ENCODE data around the gene MCCC2. TPM values are rescaled to one million over a fixed set of nuclear protein-coding genes. Genes with fewer than 3 reads are reported as not detected.
"Not testable (repeated sequence)": the region's sequence is repeated elsewhere in the genome, so short reads cannot be mapped to it uniquely, and the experiment has no call there.

MCCC2 gene
- total and polyA plus RNA-seq, 10 donors: 15.3 to 48.8 (median 31.6) TPM

- TF ChIP-seq POLR2A (IDR thresholded peaks at IDR 0.05) (no peak), POLR2AphosphoS5 (IDR thresholded peaks at IDR 0.05) (no peak), CTCF (IDR thresholded peaks at IDR 0.05 in 8 of 11, conservative IDR thresholded peaks at IDR 0.05 in 3 of 11) (no peak)
- H3K4me1 ChIP-seq: no peaks in the 10 kb centered on the region
Observed at GRCh38 chr5:71573591-71573990, 13.5 kb upstream of the MCCC2 start.

GRCh38 chr5:71575588-71575987, 11.6 kb upstream of the MCCC2 start:
- DNase-seq; intact Hi-C loops (cut with DNase I; ENCODE audit: low total_unique reads); H3K27ac ChIP-seq; H3K4me1 ChIP-seq; H3K27me3 ChIP-seq (replicated peaks in 1 of 7); H3K4me3 ChIP-seq; H3K9me3 ChIP-seq: not testable (repeated sequence)
- 91 to 97% (median 94%) methylated on average over 4 of the region's 4 CpGs for WGBS, 5 donors
- peaks cover 0 to 29% (median 3%) of the 10 kb centered on the region in 6 donors for H3K36me3 ChIP-seq

More at GRCh38 chr5:71573591-71573990, 13.5 kb upstream of the MCCC2 start:
- Histone ChIP-seq H3K27me3 (replicated peaks in 1 of 7) (no peaks in the 10 kb centered on the region), H3K27ac (no peak overlapping the region), H3K9me3 (peaks cover 0 to 8% (median 0%) of the 10 kb centered on the region in 8 donors), H3K4me3 (no peak overlapping the region), H3K36me3 (peaks cover 0 to 36% (median 5%) of the 10 kb centered on the region in 6 donors)
- WGBS, 5 donors: 80 to 91% (median 88%) methylated on average over 7 of the region's 7 CpGs
- DNase-seq: no peak
- intact Hi-C loops (cut with DNase I; ENCODE audit: low total_unique reads): no loop called here

GRCh38 chr5:71576241-71576640, 10.9 kb upstream of the MCCC2 start:
- no peak overlapping the region for H3K27ac ChIP-seq
- H3K27me3 ChIP-seq (replicated peaks in 1 of 7): no peaks in the 10 kb centered on the region
- intact Hi-C loops (cut with DNase I; ENCODE audit: low total_unique reads): no loop called here
- TF ChIP-seq POLR2AphosphoS5 (IDR thresholded peaks at IDR 0.05) (no peak), CTCF (IDR thresholded peaks at IDR 0.05 in 8 of 11, conservative IDR thresholded peaks at IDR 0.05 in 3 of 11) (no peak), POLR2A (IDR thresholded peaks at IDR 0.05) (no peak)
- WGBS, 5 donors: 95 to 100% (median 99%) methylated on average over 3 of the region's 3 CpGs
- no peak for DNase-seq
- no peaks in the 10 kb centered on the region for H3K4me1 ChIP-seq
- peaks cover 0 to 8% (median 0%) of the 10 kb centered on the region in 8 donors for H3K9me3 ChIP-seq
- H3K4me3 ChIP-seq: no peak overlapping the region
- peaks cover 0 to 29% (median 3%) of the 10 kb centered on the region in 6 donors for H3K36me3 ChIP-seq

- H3K9me3 ChIP-seq; intact Hi-C loops (cut with DNase I; ENCODE audit: low total_unique reads); H3K4me1 ChIP-seq; DNase-seq; H3K27me3 ChIP-seq (replicated peaks in 1 of 7); H3K27ac ChIP-seq; H3K4me3 ChIP-seq: not testable (repeated sequence)
- H3K36me3 ChIP-seq: peaks cover 0 to 29% (median 3%) of the 10 kb centered on the region in 6 donors
- 84 to 98% (median 96%) methylated on average over 6 of the region's 6 CpGs for WGBS, 5 donors
Observed at GRCh38 chr5:71577839-71578238, 9.3 kb upstream of the MCCC2 start.

- peaks cover 0 to 4% (median 0%) of the 10 kb centered on the region in 6 donors for H3K36me3 ChIP-seq
- WGBS, 5 donors: 89 to 94% (median 90%) methylated on average over 4 of the region's 4 CpGs
- no peak overlapping the region for H3K4me3 ChIP-seq
- peaks cover 4 to 17% (median 9%) of the 10 kb centered on the region in 6 donors for H3K4me1 ChIP-seq
- no peak overlapping the region for H3K27ac ChIP-seq
- intact Hi-C loops (cut with DNase I; ENCODE audit: low total_unique reads): no loop called here
- H3K27me3 ChIP-seq (replicated peaks in 1 of 7): no peaks in the 10 kb centered on the region
- DNase-seq: no peak
- no peak for TF ChIP-seq POLR2AphosphoS5 (IDR thresholded peaks at IDR 0.05)
- no peak for TF ChIP-seq POLR2A (IDR thresholded peaks at IDR 0.05)
- TF ChIP-seq CTCF (IDR thresholded peaks at IDR 0.05 in 8 of 11, conservative IDR thresholded peaks at IDR 0.05 in 3 of 11): no peak
- H3K9me3 ChIP-seq: peaks cover 0 to 2% (median 0%) of the 10 kb centered on the region in 8 donors
Observed at GRCh38 chr5:71582945-71583584, 4.1 kb upstream of the MCCC2 start.

Data from spleen (tissue), 11 donors.